Keratinocyte (primary cell): Measurements from ENCODE around the gene CRIM1. TPM values are rescaled to one million over a fixed set of nuclear protein-coding genes. Genes with fewer than 3 reads are reported as not detected.

Source experiments
- DNase-seq: peaks from one replicate; pipeline ENCODE4 v3.0.0-alpha.2; 2011; ENCODE audit warnings: low read depth, missing footprints, low spot score
- FAIRE-seq: peaks from 2 replicates; lab custom pipeline; 2011; peaks lifted over from hg19 to GRCh38; lab: Jason Lieb, UNC
- H2AFZ ChIP-seq: 2 replicates; pipeline ENCODE4 v1.6.0; 2012; ENCODE audit warnings: low read length, control low read depth, inconsistent platforms; ENCODE audit not compliant: control insufficient read depth
- H3K27ac ChIP-seq: 2 replicates; pipeline ENCODE4 v1.5.1; 2011; ENCODE audit warnings: low read length; ENCODE audit not compliant: control insufficient read depth, insufficient read depth
- H3K27me3 ChIP-seq: 3 replicates; pipeline ENCODE4 v1.6.0; 2011; ENCODE audit warnings: low read length; ENCODE audit not compliant: control insufficient read depth, insufficient read depth; ENCODE audit errors: extremely low read depth
- H3K36me3 ChIP-seq, 2 experiments: 2 replicates in 1 of 2; 3 replicates in 1 of 2; pipeline ENCODE4 v1.5.1; 2011; ENCODE audit warnings: low read length in 2 of 2, mild to moderate bottlenecking in 1 of 2; ENCODE audit not compliant: control insufficient read depth in 2 of 2, insufficient read depth in 2 of 2; ENCODE audit errors: extremely low read depth in 1 of 2
- H3K4me1 ChIP-seq: 3 replicates; pipeline ENCODE4 v1.5.1; 2011; ENCODE audit warnings: low read length; ENCODE audit not compliant: control insufficient read depth, insufficient read depth; ENCODE audit errors: extremely low read depth
- H3K4me2 ChIP-seq: 3 replicates; pipeline ENCODE4 v1.6.0; 2011; ENCODE audit warnings: low read depth, low read length; ENCODE audit not compliant: control insufficient read depth, insufficient read depth; ENCODE audit errors: extremely low read depth
- H3K4me3 ChIP-seq, 3 experiments: fragments of 200-600 bp in 1 of 3; sonication (generic) in 1 of 3; 2 replicates in 2 of 3; 3 replicates in 1 of 3; pipeline ENCODE4 v1.5.1; 2011 to 2016; ENCODE audit warnings: low read length in 3 of 3, mild to moderate bottlenecking in 3 of 3, control low read depth in 2 of 3, inconsistent platforms in 1 of 3, low read depth in 1 of 3, mixed read lengths in 1 of 3, mixed run types in 1 of 3, moderate library complexity in 1 of 3; ENCODE audit not compliant: control insufficient read depth in 2 of 3, insufficient read depth in 2 of 3; ENCODE audit errors: extremely low read depth in 1 of 3
- H3K79me2 ChIP-seq: 2 replicates; pipeline ENCODE4 v1.6.0; 2012; ENCODE audit warnings: low read length; ENCODE audit not compliant: control insufficient read depth, insufficient read depth
- H3K9ac ChIP-seq: 3 replicates; pipeline ENCODE4 v1.6.0; 2011; ENCODE audit warnings: low read length; ENCODE audit not compliant: control insufficient read depth, insufficient read depth; ENCODE audit errors: extremely low read depth
- H3K9me1 ChIP-seq: 3 replicates; pipeline ENCODE4 v1.6.0; 2011; ENCODE audit warnings: low read length; ENCODE audit not compliant: control insufficient read depth, insufficient read depth; ENCODE audit errors: extremely low read depth
- H3K9me3 ChIP-seq: 2 replicates; pipeline ENCODE4 v1.5.1; 2012; ENCODE audit warnings: low read depth, low read length; ENCODE audit not compliant: control insufficient read depth
- H4K20me1 ChIP-seq: 3 replicates; pipeline ENCODE4 v1.6.0; 2011; ENCODE audit warnings: low read length; ENCODE audit not compliant: control insufficient read depth, insufficient read depth; ENCODE audit errors: extremely low read depth
- EZH2 ChIP-seq: IDR thresholded peaks from one replicate; pipeline ENCODE4 v1.6.1; 2012; ENCODE audit warnings: inconsistent platforms, mild to moderate bottlenecking, low read length, moderate library complexity
- dilution Hi-C: fragments of 300-500 bp; cut with MboI; formaldehyde crosslinking; loops from one replicate; pipeline ENCODE4 v1.7.0; 2020; ENCODE audit warnings: low sequenced_read_pairs; ENCODE audit not compliant: extremely low pct_ligation_motif_present
- polyA plus RNA-seq, 5 experiments: library from polyadenylated mRNA; depleted of rRNA in 3 of 5; stranded (reverse) in 3 of 5; stranded (forward) in 1 of 5; unstranded in 1 of 5; fragments of >200 nt; gene quantifications; 1 replicate in 1 of 5; 2 replicates in 3 of 5; 3 replicates in 1 of 5; pipeline versions ENCODE4 v1.2.1 to v1.2.3, GENCODE V29; 2011 to 2012; ENCODE audit warnings: missing spikeins in 2 of 5, low read depth in 1 of 5, low replicate concordance in 1 of 5
- TF ChIP-seq, protein P1 (sequence below), 3 experiments: IDR thresholded peaks in 1 of 3; conservative IDR thresholded peaks in 1 of 3; optimal IDR thresholded peaks in 1 of 3; 2 replicates in 2 of 3; 3 replicates in 1 of 3; pipeline versions ENCODE3 to v1.5.1; 2011; ENCODE audit warnings: low read length in 3 of 3, mild to moderate bottlenecking in 3 of 3, moderate library complexity in 2 of 3, control low read depth in 1 of 3, inconsistent platforms in 1 of 3; ENCODE audit not compliant: insufficient read depth in 2 of 3; ENCODE audit errors: extremely low read depth in 1 of 3

The CRIM1 gene
- polyA plus RNA-seq, 1 donor (not counting 4 experiments of a cell fraction or from before 2014, with no cell fraction given), result 98.3 TPM

DNA sequence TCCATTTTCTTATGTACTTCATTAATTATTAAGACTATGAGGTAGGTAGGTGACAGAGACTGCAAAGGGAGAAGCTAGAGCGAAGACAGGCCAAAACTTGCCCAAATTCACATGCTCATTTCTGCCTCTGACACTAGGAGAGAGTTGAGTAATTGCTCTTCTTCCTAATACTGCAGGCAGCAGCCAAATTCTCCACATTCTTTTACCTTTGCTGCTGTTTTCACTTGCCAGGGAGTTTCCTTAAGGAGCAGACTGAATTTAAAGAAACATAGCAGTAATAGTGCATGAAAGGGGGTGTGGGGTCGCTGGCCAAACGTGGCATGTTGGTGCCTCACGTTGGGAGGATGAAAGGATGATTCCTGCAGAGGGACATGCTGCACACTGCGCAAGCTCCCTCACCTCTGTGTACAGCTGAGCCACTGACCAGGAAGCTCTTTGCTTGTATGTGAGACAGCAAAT lies 12.3 kb downstream of the CRIM1 start:
- H3K79me2 ChIP-seq, result peaks cover 87% of the 10 kb centered on the region
- peak overlapping the region; percentile 67 for H3K4me2 ChIP-seq
- H3K9me3 ChIP-seq, result no peaks in the 10 kb centered on the region
- H3K4me1 ChIP-seq, result peaks cover 95% of the 10 kb centered on the region
- H3K27ac ChIP-seq, result peak overlapping the region; percentile 74
- H3K27me3 ChIP-seq, result no peaks in the 10 kb centered on the region
- TF ChIP-seq, protein P1, sequence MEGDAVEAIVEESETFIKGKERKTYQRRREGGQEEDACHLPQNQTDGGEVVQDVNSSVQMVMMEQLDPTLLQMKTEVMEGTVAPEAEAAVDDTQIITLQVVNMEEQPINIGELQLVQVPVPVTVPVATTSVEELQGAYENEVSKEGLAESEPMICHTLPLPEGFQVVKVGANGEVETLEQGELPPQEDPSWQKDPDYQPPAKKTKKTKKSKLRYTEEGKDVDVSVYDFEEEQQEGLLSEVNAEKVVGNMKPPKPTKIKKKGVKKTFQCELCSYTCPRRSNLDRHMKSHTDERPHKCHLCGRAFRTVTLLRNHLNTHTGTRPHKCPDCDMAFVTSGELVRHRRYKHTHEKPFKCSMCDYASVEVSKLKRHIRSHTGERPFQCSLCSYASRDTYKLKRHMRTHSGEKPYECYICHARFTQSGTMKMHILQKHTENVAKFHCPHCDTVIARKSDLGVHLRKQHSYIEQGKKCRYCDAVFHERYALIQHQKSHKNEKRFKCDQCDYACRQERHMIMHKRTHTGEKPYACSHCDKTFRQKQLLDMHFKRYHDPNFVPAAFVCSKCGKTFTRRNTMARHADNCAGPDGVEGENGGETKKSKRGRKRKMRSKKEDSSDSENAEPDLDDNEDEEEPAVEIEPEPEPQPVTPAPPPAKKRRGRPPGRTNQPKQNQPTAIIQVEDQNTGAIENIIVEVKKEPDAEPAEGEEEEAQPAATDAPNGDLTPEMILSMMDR (optimal IDR thresholded peaks at IDR 0.05 in 1 of 3, IDR thresholded peaks at IDR 0.05 in 1 of 3, conservative IDR thresholded peaks at IDR 0.05 in 1 of 3; ENCODE audit: extremely low read depth in 1 of 3, insufficient read depth in 2 of 3, low read length in 3 of 3), result no peak
- no peak for TF ChIP-seq EZH2
- H3K36me3 ChIP-seq, result peaks cover 0 to 2% of the 10 kb centered on the region in 2 experiments
- H3K9me1 ChIP-seq, result no peaks in the 10 kb centered on the region
- dilution Hi-C loops, result no loop called here
- FAIRE-seq (peak; percentile 90), DNase-seq (no peak)
- peak overlapping the region; percentile 47 for H3K9ac ChIP-seq
- H3K4me3 ChIP-seq, result peak overlapping the region; percentile 27 to 61 (median 43)
- H2AFZ ChIP-seq, result no peak overlapping the region
- no peaks in the 10 kb centered on the region for H4K20me1 ChIP-seq

DNA sequence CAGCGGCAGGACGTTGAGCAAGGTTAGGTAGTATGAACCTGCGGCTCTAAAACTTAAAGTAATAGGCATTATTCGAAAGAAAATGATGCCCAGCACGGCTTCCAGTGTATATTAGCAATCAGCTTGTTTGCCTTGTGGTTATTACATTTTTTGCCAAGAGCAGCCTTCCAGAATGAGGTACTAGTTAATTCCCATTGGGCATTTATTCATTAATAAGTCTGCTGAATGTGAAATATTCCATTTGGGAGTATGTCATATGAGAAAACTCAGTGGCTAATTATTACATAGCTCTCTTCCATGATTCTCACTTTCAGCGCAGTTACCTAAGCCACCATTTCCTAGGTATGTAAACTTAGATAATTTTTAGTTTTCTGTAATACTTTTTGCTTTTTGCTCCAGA lies 12.9 kb downstream of the CRIM1 start:
- H3K27ac ChIP-seq, result peak overlapping the region; percentile 74
- no peak for FAIRE-seq
- TF ChIP-seq, protein P1 (optimal IDR thresholded peaks at IDR 0.05 in 1 of 3, IDR thresholded peaks at IDR 0.05 in 1 of 3, conservative IDR thresholded peaks at IDR 0.05 in 1 of 3; ENCODE audit: extremely low read depth in 1 of 3, insufficient read depth in 2 of 3, low read length in 3 of 3), result no peak
- TF ChIP-seq EZH2, result no peak
- no peaks in the 10 kb centered on the region for H3K27me3 ChIP-seq
- H3K9ac ChIP-seq, result peak overlapping the region; percentile 47
- no peaks in the 10 kb centered on the region for H4K20me1 ChIP-seq
- peak overlapping the region; percentile 67 for H3K4me2 ChIP-seq
- H3K36me3 ChIP-seq, result peaks cover 0 to 2% of the 10 kb centered on the region in 2 experiments
- peaks cover 87% of the 10 kb centered on the region for H3K79me2 ChIP-seq
- no peaks in the 10 kb centered on the region for H3K9me3 ChIP-seq
- dilution Hi-C loops, result no loop called here
- H3K4me1 ChIP-seq, result peaks cover 95% of the 10 kb centered on the region
- no peak overlapping the region for H2AFZ ChIP-seq
- peak overlapping the region; percentile 27 to 61 (median 43) for H3K4me3 ChIP-seq
- no peak for DNase-seq
- H3K9me1 ChIP-seq, result no peaks in the 10 kb centered on the region
